AG09309 (cell line): Measurements from ENCODE around the gene TMEM40.

Source experiments
- DNase-seq: peaks from one replicate; pipeline ENCODE4 v3.0.0-alpha.2; 2010; ENCODE audit warnings: low read depth
- H3K4me3 ChIP-seq: 2 replicates; pipeline ENCODE4 v1.5.1; 2011; ENCODE audit warnings: mild to moderate bottlenecking, low read depth, low read length, moderate library complexity; ENCODE audit not compliant: control insufficient read depth
- TF ChIP-seq, protein P1 (sequence below): IDR thresholded peaks from 2 replicates; pipeline ENCODE4 v1.5.1; 2011; ENCODE audit warnings: mild to moderate bottlenecking, low read depth, low read length, inconsistent platforms; ENCODE audit not compliant: insufficient read depth, control insufficient read depth; ENCODE audit errors: missing control alignments

The TMEM40 gene

GRCh38 chr3:12700800-12701199 lies 58.3 kb downstream of the TMEM40 start:
- no peak for DNase-seq
- TF ChIP-seq, protein P1, sequence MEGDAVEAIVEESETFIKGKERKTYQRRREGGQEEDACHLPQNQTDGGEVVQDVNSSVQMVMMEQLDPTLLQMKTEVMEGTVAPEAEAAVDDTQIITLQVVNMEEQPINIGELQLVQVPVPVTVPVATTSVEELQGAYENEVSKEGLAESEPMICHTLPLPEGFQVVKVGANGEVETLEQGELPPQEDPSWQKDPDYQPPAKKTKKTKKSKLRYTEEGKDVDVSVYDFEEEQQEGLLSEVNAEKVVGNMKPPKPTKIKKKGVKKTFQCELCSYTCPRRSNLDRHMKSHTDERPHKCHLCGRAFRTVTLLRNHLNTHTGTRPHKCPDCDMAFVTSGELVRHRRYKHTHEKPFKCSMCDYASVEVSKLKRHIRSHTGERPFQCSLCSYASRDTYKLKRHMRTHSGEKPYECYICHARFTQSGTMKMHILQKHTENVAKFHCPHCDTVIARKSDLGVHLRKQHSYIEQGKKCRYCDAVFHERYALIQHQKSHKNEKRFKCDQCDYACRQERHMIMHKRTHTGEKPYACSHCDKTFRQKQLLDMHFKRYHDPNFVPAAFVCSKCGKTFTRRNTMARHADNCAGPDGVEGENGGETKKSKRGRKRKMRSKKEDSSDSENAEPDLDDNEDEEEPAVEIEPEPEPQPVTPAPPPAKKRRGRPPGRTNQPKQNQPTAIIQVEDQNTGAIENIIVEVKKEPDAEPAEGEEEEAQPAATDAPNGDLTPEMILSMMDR, result no peak
- no peak overlapping the region for H3K4me3 ChIP-seq

GRCh38 chr3:12695916-12696315 lies 63.1 kb downstream of the TMEM40 start:
- H3K4me3 ChIP-seq, result no peak overlapping the region
- TF ChIP-seq, protein P1, result no peak
- no peak for DNase-seq

GRCh38 chr3:12695112-12695511 lies 63.9 kb downstream of the TMEM40 start:
- TF ChIP-seq, protein P1, result no peak
- no peak overlapping the region for H3K4me3 ChIP-seq
- DNase-seq, result no peak

DNA sequence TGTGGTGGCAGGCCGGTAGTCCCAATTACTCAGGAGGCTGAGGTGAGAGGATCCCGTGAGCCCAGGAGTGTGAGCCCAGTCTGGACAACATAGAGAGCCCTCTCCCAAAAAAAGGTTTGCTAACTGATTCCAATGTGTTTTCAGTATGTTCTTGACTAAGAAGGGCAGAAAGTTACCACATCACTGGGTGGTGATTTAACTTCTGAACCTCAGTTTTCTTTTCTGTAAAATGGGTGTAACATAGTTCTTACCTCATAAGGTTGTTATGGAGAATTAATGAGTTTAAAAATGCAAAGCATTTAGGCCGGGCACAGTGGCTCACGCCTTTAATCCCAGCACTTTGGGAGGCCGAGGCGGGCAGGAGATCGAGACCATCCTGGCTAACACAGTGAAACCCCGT lies 66.6 kb downstream of the TMEM40 start:
- TF ChIP-seq, protein P1, result no peak
- H3K4me3 ChIP-seq, result no peak overlapping the region
- no peak for DNase-seq

GRCh38 chr3:12689997-12690711 lies 68.9 kb downstream of the TMEM40 start:
- TF ChIP-seq, protein P1, result no peak
- no peak for DNase-seq
- H3K4me3 ChIP-seq, result no peak overlapping the region

- H3K4me3 ChIP-seq, result no peak overlapping the region
- no peak for DNase-seq
- TF ChIP-seq, protein P1, result no peak
Measured at GRCh38 chr3:12687948-12688347, 71.1 kb downstream of the TMEM40 start.
